Right renal cortex interstitium (tissue), 3 donors: ENCODE data around the gene ALKBH3. TPM values are rescaled to one million over a fixed set of nuclear protein-coding genes. Genes with fewer than 3 reads are reported as not detected.

ENCODE experiments used
- DNase-seq, 3 donors: peaks; one replicate each; pipeline ENCODE4 v3.0.0-alpha.2; 2013; ENCODE audit warnings: low read depth in 3 of 3, low spot score in 2 of 3
- polyA plus RNA-seq, 3 donors: library from polyadenylated mRNA; unstranded; fragments of 120-200 nt; gene quantifications; one replicate each; pipeline ENCODE4 v1.2.1, GENCODE V29; 2013; ENCODE audit not compliant: insufficient read length in 3 of 3

The ALKBH3 gene
- polyA plus RNA-seq, 3 donors = 39.3 to 40.6 (median 39.8) TPM

DNA sequence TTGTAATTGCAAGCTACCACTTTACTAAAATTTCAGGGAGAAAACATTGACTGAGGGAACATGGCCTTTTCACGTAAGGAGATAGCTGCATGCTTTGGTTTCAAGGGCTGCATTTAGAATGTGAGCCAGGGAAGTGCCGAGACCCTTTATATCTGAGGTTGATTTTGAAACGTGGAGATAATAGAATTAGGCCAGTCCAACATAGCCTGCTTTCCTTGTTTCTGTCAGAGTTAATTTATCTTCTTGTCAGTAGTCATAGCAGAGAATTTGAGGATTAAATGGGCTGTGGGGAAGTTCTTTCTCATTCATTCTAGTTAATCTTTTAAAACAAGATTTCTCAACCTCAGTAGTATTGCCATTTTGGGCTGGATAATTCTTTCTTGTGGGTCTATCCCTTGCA lies 12.2 kb downstream of the ALKBH3 start:
- DNase-seq = no peak

DNA sequence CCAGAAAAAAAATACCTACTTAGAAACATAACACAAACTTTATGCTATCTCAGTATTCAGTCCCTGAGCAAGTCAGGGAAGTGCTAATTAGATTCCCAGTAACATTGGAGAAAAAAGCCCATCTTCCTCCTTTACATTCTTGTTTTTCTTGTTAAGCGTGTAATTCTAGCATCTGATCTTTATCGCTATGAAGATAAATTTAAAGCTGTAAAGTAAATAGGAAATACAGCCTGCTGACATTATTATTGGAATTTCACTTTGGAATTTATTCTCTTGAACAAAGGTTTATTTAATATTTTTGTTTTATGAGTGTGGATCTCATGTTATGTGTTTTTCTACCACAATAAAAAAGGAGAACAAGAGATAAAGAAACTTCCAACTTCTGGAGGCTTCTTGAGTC lies 13.9 kb downstream of the ALKBH3 start:
- no peak for DNase-seq

DNA sequence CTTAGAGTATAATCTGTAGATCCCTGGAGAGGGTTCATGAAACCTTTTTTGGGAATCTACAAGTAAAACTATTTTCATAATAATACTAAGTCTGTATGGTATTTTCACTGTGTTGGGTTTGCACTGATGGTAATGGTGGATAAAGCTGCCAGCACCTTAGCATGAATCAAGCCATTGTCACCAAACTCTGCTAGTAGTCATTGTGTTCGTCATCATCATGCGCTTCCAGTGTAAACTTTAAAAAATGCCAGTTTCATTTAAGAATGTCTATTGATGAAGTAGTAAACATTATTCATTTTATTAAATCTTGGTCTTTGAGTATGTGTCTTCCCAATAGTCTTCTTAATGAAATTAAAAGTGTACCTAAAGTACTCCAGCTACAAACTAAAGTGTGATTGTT lies 15.0 kb downstream of the ALKBH3 start:
- DNase-seq = no peak

DNA sequence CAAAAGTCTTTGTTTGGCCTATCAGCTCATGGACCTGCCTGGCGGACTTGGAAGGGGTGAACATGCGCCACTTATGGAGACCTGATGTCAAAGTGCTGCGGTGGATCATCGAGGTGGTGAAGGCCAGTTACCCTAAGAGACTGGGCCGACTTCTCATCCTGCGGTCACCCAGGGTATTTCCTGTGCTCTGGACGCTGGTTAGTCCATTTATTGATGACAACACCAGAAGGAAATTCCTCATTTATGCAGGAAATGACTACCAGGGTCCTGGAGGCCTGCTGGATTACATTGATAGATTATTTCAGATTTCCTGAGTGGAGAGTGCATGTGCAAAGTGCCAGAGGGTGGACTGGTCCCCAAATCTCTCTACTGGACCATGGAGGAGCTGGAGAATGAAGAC lies 17.9 kb downstream of the ALKBH3 start:
- no peak for DNase-seq

DNA sequence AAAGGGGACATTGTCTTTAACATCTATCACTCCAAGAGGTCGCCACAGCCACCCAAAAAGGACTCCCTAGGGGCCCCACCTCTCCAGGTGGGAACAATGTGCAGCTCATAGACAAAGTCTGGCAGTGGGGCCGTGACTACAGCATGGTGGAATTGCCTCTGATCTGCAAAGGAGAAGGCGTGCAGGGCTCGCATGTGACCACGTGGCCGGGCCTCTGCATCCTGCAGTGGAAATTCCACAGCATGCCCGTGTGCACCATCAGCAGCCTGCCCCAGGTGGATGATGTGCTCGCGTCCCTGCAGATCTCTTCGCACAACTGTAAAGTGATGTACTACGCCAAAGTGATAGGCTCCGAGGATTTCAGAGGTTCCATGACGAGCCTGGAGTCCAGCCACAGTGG lies 18.5 kb downstream of the ALKBH3 start:
- no peak for DNase-seq

DNA sequence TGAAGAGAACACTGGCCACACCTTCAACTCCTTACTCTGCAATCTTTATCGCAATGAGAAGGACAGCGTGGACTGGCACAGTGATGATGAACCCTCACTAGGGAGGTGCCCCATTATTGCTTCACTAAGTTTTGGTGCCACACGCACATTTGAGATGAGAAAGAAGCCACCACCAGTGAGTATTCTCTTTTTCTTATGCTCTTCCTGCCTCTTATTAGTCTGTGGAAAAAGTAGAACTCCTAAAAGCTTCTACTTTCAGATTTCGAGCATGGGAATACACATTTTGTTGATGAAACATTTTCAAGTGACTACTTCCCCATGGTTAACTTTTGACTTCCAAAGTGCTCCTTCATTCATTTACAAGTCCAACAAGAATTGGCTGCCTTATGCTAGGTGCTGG lies 20.9 kb downstream of the ALKBH3 start:
- no peak for DNase-seq

DNA sequence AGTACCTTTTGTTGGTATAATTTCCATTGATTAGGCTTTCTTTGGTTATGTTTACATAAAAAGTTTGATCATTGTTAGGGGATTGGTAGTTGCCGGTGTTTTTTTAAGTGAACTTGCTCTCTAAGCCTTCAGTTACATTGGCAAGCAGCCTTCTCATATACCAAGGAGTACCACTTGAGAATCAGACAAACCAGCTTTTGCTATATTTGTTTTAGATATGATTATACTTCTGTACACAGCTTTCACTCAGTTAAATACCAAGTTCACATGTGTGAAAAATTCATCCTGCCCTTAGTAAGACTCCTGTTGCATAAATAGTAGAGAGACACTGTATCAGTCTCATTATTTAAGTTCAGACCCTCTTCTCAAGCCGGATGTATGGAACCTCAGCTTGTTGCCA lies 22.4 kb downstream of the ALKBH3 start:
- DNase-seq = no peak

DNA sequence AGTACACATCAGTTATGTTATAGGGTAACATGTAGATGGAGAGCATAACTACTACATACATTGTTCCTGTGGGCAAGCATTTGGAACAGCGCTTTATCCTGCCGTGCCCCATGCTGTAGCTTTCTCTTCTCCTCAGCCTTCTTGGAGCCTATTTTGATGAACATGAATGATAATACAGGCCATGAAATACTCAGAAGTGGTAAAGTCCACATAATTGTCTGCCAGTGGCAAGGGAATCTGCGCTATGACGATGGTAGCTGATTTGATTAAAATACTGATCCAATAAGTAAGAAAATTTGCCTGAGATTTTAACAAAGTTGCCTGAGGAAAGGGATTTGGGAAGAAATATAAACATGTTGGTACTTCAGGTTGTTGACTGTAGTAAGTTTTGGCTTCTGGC lies 23.3 kb downstream of the ALKBH3 start:
- no peak for DNase-seq

DNA sequence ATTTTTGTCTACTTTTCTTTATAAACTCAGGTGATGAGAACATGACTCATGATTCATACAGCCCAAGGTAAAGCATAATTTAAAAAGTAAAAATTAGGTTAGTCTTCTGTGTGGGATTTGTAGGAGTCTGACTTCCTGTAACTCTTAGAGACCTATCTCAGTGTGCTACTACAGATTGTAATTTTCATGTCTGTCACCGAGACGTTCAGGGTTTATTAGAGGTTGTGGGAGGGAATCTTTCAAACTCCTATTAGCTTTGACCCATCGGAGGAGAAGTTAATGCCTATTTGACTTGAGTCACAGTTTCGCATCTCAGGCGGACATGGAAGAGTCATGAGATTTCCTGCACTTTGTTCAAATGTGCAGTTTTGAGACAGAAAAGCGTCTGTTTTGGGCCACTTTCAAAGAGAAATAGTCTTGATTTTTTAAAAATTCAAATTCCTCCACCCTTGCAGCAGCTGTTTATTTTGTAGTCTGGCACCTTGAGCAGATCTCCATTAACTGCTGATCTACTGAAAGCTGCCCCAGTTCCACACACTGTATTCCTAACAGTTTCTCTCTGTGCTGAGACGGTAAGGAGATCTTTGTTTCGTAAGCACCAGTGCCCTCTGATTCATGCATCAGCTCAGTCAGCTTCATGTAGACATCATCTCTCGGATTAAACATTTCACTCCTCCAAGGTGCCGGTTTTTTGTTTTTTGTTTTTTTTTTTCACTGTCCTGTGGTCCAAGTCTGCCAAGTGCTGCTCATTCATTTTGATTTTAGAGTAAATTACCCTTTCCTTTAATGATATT lies 24.3 kb downstream of the ALKBH3 start:
- no peak for DNase-seq

DNA sequence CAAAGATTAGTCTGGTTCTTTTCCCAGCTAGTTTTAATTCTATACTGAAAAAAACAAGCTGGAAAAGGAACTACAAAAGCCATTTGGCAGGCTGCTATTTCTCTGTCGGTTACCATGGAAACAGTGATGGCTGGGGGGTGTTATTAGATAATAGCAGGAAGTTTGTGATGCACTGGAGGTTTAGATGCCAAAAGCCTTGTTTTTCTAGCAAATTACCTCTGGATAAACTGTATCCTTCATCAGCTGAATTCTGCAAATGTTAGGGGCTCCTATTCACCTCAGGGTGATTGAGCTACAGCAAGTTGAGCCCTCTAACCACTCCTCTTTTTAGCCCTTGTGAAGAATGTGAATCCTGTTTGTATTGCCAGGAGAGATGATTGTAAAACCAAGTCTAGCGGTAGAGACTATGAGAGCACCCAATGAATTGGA lies 25.2 kb downstream of the ALKBH3 start:
- DNase-seq = peak in 2 of 3 donors; percentile 65

DNA sequence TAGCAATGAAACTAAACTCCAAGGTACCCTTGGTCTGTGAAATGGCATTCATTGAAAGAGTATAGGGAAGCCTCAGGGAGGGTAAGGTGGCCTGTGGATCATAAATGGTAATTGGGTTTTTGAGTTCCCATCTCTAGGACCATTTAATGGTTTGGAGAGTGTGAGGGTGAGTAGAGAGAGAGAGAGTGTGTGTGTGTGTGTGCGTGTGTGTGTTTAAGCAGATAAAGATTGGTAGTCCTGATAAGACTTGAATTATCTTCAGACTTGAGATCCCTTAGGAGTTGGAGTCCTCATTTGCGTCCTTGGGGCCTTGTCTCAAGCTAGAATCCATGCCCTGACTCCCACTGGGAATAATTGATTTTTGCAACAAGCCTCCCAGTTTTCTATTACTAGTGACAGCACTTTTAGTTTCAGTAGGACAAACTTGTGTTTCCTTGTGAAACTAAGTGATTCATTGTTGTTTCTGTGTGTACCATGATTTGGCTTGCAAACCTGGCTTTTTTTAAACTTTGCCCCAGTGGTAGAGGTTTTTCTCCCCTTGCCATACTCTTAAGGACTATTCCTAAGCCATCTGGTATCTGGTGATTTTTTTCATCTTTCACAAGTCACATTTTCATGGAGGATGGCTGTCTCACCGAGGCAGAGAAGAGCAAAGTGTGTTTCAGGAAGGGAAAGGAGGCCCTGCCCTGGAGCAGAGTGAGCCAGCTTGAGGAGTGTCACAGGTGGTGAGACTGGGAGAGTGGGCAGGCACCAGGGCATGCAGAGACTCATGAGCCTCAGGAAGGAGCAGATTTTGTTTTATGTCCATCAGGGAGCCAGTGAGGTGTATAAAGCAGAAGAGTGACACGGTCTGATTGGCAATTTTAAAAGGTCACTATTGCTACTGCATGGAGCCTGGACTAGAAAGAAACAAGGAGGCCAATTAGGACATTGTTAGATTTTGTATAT lies 26.7 kb downstream of the ALKBH3 start:
- no peak for DNase-seq

DNA sequence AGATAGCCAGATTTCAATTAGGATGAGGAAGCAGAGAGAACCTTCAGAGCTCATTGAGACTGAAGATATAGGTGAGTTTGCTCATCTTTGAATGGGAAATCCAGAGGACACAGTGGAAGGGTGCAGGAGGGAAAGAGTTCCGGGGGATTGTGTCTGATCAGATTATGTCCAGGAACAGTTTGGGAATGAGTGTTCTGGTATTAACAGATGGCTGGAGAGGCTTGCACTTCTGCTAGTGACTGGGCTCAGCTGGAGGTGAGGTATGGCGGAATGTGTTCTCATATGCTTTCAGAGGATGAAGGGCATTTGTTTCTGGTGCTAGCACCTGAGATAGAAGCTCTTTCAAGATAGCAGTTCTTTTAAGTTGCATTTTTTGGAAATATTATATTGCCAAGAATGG lies 27.6 kb downstream of the ALKBH3 start:
- DNase-seq = no peak

DNA sequence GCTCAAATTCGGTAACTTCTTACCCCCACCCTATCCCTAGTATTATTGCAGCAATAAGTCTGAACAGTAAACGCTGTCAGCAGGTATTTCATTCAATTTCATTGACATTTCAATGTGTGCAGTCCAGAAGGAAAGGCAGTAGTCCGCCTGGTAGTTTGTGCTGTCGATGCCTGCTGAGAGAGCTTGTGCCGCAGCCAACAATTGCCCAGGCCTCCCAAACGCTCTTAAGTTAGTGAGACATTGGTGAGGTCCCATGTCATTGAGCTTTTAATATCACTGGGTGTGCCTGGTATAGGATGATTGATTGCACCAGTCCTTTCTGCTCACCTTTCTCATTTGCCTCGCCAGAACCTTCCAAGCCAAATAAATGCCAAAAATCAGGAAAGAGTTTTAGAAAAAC lies 28.1 kb downstream of the ALKBH3 start:
- no peak for DNase-seq

DNA sequence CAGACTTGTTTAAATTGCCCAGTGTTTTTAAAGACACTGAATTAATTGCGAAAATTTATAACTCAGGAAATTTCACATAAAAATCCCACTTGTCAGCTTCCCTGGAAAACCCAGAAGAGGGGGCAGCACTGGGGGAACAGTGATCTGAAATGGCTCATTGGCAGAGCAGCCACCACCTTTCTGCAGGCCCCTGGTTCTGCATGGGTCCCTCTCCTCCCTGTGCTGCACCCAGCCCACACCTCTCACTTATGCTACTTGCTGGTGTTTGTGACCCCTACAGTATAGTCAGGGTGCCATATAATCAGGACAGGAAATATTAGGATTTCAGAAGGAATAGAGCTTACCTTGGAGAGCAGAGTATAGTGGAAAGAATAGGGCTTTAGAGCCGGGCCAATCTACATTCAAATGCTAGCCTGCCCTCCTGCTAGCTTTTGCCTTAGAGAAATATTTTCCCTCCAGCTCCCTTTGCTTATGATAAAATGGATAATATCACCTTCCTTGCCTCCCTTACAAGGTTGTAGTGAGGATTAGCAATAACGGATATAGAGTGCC lies 33.3 kb downstream of the ALKBH3 start:
- no peak for DNase-seq

DNA sequence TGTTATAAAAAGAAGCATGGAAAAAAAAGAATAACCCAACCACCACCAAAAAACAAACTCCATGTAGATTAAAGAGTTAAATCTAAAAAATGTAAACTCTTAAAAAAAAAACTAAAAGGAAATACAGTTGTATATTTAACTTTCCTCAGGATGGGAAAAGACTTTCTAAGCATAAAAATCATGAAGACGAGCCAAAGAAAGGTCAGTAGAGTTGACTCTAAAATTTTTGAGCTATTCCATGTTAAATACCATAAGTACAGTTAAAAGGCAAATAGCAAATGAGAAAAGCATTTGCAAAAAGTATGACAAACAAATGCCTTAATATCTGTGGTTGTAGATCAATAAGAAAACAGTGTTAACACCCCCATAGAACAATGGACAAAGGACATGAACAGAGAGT lies 33.8 kb downstream of the ALKBH3 start:
- no peak for DNase-seq

DNA sequence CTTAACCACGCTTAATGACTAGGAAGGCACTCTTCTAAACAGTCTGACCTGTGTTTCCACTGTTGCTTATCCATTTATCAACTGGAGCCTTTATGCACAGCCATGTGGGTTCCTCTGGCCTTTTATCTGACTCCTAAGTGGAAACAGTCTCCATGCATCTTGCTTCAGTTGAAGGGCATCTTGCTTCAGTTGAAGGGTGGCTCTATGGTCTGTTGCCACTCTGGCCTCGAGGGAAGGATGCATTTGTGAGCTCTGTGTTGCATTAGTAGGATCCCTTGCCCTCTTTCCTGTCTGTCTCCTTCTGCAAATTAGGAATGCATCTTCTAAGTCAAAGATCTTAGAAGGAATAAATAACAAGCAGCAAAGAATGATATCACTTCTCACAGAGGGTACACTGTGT lies 36.0 kb downstream of the ALKBH3 start:
- DNase-seq = no peak

DNA sequence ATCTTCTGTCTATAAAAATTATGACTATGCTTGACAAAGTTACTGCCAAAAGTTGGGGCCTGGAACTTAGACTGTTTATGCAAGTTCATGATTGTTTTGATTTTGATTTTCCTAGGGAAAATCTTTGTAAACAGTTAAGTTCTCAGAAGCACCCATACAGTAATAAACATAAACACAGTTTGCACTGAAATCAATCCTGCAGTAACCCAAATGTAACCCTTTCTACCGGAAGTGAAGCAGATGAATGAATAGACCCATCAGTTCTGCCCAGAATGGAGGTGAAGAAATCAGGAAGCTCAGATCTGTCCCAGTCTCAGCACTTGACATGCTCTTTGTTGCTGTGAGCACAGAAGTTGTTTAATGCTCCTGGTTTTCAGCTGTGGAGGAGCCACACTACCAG lies 37.2 kb downstream of the ALKBH3 start:
- DNase-seq = no peak

DNA sequence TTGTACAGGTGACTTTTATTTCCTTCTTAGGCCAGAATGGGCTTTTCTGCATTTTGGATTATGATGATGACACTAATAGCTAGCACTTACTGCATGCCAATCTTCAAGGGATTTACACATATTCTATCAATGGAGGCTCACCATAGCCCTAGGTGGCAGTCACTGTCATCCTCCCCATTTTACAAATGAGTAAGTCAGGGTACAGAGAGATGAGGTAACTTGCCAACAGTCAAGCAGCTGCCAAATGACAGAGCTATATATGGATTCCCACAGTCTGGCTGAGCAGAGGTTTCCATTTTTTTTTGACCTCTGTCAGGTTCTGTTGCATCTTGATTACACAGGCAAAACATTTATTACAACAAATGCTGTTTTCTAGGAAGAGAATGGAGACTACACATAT lies 38.0 kb downstream of the ALKBH3 start:
- DNase-seq = no peak

DNA sequence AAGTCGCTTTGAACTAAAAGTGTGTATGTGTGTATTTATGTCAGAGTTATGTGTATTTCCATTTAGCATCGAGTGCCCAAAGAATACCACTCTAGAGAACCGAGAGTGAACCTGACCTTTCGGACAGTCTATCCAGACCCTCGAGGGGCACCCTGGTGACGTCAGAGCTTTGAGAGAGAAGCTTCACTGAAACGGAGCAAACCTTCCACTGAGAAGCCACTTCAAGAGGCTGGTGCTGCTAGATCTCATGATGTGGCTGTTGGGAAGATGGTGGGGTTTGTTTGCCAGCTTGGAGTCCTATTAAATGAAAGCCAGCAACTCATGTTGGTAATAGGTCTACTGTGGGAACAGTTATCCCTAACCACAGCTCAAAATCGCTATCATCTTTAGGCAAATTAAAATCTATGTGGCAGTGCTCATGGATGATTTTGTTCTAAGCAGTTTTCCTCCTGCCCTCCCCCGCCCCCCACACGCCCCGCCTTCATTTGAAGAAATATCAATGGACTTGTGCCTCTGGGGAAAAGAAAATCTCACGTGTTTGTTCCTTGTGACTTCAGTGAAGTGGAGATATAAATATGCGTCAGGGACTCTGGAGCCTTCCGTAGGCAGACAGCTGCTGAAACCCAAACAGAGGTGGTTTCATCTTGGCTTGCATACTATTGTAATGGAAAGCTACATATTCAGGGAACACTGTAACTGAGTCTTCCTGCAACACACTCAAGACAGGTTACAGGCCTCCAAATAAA lies 39.4 kb downstream of the ALKBH3 start:
- DNase-seq = no peak

DNA sequence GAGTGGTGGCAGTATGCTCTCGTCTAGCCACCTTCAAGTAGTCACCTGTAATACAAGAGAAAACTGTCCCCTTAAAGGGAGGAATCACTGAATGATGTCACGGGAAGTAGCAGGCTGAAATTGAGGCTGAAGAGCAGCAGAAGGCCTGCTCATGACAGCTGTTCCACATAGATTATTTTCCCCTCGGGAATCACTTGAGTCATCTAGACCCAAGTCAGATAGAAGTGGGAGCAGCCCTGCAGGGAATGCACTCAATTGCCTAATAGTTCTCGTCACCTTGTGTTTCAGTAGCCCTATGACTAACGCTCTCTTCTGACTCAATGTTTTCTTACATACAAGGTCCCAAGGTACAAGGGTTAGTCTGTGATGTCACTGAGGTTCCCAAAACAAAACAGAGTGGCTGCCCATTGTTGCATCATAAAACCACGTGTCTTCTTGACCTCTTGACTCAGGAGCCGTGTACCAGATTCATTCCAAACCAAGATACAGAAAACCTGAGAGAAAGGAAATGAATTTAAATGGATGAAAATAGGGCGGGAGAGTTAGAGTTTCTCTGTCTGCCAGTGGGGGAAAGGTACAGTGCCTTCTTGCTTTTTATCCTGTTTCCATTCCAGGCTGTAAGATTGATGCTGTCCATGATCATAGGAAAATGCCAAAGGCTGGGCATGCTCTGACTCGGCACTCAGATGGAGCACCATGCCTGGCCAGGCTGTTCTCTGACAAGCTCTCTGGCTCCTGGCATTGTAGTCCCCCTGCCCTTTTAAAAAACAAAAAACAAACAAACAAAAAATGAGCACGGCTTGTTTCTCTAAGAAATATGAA lies 40.2 kb downstream of the ALKBH3 start:
- DNase-seq = no peak
